ENCODE results near the gene DNAI1. TPM values are rescaled to one million over a fixed set of nuclear protein-coding genes. Genes with fewer than 3 reads are reported as not detected.

The DNAI1 gene
- total RNA-seq, 1 donor from 2014 or later, result not detected

DNA sequence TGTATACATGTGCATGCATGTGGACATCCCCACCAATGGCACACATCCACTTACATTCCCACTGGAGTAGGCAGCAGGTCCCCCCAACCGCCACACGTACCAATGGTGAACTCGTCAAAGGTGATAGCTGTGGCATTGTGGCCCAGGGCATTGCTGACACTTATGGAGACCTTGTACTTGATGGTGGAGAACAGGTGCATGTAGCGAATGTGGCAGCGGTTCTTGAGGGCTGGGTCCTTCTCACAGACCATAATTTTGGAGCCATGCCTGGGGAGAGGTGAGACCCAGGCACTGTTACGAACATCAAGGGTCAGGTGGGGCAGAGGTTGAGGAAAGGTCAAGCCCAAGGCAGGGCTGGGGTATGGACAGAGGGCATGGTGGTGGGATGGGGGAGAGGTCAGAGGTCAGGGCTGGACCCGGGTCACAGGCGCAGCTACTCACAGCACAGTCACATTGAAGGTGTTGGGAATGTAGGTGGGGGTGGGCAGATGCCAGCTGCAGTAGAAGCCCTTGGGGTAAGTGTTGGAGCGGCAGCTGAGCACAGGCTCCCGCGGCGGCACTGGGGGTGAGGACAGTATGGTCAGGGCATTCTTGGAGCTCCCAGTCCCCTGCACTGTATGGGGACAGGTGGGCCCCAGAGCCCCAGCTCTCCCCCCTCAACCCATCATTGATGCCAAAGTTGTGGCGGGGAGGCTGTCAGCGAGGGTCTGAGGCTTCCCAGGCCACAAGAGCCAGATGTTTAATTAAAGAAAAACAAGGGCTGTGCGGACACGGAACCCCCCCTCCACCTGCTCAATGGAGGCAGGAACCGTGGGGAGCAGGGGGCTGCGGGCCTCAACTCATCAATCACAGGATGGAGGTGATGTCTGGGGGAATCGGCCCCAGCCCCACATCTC, 99.1 kb downstream of the DNAI1 start:
- DNase-seq (ENCODE audit: low spot score), result no peak

DNA sequence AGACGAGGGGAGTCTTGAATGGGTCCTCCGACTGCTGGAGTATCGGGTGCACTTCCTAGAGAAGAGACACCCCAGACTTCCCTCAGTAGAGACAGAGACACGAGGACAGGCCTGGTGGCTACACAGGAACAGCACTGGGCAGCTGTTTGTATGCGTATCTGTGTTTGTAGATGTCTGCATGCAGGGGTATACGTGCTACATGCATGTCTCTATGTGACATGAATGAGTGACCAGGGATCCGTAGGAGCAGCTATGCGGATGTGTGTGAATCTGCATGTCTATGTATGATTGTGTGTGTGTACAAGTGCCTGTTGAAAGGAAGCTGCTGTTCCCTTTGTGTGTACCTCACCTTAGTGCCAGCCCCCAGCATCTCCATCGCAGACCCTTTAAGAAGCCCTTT, 99.8 kb downstream of the DNAI1 start:
- no peak for DNase-seq (ENCODE audit: low spot score)

DNA sequence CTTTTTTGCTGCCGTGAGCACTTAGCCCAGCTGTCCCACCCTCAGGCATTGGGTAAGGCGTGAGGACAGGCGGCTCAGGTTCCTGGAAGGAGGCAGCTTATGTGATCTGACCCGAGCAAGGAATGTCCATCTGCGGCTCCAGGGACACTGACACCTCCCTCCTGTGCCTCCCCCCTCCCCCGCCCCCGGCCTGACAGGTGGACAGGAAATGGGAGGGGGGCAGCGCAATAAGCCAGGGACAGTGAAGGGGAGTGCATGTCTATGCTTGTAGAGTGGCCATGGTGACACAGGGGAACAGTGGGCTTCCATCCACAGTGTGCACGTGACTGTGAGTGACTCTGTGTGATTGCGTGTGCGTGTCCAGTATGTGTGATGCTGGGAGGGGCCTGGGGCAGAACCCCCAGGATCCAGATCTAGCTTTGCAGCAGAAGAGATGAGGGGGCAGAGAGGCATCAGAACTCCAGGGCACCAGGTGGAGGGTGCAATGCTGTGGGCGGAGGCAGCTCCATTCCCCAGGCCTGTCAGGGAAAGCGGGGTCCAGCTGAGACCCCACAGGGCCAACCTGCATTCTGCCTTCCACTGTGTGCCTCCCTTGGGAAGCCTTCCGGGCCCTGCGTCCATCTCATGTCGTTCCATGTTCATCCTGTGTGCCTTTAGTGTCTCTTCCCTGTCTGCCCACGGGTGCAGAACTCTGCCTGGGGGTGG, 100.5 kb downstream of the DNAI1 start:
- no peak for DNase-seq (ENCODE audit: low spot score)

DNA sequence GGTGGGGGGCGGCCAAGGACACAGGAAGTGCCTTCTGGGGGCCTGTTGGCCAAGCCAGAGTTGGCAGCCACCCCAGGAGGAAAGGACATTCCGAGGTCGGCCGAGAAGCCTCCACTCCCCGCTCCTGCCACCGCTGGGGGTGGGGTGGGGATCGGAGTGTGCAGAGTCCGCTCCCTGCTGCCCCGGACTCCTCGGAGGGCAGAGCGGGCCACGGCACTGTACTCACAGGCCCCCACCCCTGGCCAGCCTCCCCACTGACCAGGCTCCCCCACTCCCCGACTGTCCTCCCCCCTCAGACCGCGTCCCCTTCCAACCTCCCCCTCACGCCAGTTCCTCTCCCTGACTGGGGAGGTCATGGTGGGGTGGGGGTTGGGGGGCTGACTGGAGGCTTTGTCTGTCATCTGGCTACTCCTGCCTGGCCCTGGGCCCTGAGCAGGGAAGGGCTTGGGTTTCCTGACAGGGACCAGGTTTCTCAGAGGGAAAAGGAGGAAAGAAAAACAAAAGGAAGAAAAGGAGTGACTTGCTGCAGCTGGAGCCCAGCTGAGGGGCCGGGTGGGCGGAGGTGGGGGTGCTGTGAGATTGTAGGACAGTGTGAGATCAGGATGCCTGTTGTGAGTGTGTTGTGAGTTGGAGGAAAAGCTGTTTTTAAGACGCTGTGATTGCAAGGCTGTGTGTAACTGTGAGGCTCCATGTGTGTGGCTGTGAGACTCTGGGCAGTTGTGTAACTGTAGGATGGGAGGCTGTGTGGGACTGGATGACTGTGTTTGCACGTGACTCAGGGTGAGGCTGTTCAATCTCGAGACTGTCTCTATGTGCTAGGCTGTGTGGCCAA, 101.2 kb downstream of the DNAI1 start:
- DNase-seq (ENCODE audit: low spot score), result peak; percentile 72

DNA sequence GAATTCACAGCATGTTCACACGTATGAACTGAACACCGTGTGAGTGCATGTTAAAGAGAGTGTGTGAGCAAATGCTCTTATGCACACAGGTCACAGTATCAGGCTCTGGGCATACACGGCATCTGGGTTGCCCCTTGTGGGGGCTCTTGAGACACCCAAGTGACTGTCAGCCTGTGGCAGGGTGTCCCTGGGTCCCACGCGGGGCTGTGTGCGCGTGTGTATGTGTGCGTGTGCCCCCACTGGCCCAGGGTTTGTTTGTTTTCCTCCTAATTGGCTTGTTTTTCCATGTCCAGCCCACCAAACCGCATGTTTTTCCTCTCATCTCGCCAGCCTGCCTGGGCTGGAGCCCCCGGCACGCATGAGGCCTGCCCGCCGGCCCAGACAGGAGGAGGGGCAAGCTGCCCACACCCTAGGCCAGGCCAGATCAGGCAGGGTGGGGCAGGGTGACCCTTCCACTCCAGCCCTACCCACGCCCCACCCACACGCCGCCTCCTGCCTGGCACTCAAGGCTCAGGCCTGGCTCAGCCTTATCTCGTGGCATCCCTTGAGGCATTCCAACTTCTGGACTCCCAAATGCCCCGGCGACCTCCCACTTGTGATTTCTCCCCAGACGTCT, 102.1 kb downstream of the DNAI1 start:
- DNase-seq (ENCODE audit: low spot score), result peak; percentile 46

DNA sequence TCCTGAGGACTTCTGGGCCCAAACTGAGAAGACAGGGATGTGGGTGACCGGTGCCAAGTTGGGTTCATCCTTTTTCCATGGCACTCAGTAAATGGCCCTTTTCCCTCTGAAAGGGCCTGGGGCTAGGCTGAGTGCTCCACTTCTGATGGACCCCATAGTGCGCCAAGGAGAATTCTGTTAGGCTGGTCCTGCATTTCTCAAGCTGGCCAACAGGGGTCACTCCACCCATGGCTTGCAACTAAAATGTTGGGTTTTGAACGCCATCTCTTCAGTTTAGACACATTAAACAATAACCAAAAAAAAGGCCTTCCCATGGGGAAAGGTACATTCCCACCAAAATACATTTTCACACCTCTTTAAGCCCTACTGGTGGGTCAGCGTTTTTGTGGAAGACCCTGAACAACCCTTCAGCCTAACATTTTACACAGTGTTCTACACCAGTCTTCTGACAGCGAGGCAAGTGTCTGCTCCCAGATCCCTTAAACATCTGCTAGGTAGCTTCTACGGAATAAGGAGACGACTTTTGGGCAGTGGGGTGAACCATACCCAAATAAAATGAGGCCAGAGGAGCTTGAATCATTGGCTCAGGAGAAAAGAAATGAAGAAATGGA, 103.6 kb downstream of the DNAI1 start:
- no peak for DNase-seq (ENCODE audit: low spot score)

DNA sequence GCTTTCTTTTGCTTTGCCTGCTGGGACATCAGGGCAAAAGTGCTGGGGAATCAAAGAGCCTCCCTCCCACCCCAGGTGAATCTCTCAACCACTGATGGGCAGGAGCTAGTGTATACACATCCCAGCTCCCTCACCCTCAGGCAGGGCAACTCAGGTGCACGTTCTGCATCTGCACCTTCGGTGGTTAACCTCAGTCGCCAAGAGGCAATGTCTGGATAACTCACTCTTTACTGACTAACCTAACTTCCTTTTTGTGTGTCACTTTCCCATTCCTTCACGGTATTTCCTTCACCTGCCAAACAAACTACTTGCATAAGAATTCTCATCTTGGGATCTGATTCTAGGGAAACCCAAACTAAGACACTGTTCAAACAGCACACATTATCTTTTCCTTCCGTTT, 104.7 kb downstream of the DNAI1 start:
- no peak for DNase-seq (ENCODE audit: low spot score)

DNA sequence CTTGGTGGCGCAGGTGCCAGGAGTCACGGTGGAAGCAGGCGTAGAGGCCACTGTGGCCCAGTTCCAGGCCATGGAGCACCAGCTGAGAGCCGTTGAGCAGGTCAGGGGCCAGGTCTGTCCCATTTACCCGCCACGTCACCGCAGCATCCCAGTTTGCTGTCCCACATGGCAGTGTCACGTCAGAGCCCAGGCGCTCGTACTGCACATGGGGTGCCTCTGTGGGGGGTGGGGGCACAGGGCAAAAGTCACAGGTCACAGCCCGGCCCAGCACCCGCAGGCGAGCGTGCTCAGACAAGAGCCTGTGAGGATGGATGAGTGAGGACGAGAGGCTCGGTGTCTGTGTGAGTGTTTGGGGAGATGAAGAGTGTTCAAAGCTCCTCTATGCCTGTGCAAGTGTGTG, 106.0 kb downstream of the DNAI1 start:
- DNase-seq (ENCODE audit: low spot score), result no peak

DNA sequence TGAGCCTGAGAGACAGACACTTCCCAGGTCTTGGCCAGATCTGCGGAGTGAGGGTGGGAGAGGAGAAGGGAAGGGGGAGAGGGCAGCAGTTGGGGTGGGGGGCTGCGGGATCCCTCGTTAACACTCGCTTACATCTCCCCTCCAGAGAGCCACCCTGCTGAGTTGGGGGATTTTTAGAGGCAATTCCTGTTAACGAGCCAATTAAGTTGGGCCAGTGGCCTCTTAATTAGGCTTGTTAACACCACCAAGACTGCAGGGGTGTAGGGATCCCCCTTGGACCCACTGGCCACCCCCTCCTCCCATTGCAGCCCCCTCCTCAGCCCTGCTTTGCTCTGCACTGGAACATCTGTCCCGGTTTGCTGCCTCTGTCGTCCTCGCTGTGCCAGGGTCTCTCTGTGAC, 107.3 kb downstream of the DNAI1 start:
- no peak for DNase-seq (ENCODE audit: low spot score)

DNA sequence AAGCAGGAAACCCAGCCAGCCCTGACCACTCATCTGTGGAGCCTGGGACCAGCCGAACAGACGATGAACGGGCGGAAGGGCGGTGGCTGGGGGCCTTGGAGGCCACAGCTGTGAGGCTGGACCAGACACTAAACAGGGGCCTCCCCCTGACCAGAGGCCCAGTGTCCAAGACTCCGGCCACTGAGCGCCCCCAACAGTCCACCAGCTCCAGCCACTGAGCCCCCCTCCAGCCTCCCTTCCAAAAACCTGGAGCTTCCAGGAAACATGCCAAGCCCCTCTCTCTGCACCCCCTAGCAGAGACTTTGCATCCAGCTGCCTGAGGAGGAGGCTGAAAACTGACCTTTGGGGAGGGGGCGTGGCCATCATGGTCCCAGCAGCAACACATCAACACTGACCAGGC, 107.7 kb downstream of the DNAI1 start:
- DNase-seq (ENCODE audit: low spot score), result no peak

DNA sequence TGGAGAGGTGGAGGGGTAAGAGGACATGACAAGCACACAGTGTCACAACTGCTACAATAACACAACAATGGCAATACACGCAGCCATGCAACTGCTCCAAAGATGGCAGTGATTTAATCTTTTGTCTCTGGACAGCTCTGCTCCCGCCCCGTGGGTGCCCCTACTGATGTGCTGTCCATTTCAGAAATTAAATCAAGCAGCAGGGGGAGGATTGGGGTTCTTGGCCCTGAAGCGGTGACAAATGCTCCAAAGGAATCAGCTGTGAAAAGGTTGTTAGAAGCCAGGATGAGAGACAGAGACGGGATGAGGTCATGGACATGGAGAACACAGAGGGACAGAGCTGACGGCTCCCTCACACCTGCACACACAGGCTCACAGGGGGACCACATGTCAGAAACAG, 108.4 kb downstream of the DNAI1 start:
- no peak for DNase-seq (ENCODE audit: low spot score)

DNA sequence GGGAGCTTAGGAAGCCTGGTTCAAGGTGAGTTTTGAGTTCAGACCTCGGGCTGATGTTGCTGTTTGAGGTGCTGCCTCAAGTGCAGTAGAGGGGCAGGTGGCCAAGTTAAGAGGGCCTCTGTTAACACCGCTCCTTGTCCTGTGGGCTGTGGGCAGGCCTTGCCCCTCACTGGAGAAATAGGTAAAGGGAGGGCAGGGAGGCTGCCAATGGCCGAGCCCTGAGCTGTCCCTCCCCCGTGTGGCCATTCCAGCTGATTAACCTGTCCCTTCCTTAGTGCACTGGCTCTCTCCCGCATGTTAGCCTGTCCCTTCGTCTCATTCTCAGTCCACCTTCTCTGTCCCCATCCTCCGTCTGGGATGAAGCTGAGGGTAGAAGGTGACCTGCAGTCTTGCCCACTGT, 109.5 kb downstream of the DNAI1 start:
- no peak for DNase-seq (ENCODE audit: low spot score)

DNA sequence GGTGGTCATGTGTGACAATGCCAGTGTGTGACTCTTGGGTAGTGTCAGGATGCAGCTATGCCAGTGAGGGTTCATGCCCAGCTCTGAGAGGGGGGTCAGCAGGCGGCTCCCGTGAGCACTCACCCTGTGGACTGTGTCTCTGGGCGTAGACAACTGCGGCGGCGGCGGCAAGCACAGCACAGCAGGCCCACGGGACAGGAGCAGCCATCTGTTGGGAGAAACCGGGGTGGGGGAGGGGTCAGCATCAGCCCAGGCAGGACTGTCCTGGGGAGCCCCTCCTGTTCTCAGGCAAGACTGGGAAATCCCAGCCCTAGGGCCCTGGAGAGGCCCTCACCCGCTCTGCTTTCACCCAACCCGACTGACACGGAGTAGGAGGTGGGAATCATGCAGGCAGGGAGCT, 110.2 kb downstream of the DNAI1 start:
- no peak for DNase-seq (ENCODE audit: low spot score)

DNA sequence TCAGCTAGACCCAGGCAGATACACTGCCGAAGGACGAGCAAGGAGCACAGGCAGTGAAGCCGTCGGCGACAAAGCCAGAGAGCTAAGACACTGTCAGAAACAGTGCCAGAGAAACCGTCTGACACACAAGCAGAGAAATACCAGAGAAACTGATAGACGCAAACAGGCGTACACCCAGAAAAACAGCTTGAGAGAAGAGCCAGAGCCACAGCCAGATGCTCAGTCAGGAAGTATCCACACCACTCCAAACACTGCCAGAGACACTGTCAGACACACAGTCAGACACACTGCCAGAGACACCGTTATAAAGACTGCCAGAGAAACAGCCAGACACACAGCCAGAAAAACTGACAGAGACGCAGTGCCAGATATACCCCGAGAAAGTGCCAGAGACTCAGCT, 111.8 kb downstream of the DNAI1 start:
- DNase-seq (ENCODE audit: low spot score), result peak; percentile 87

Other genes with a start within 250 kb of the DNAI1 start
- 2.6 TPM for gene KIF24, start 129.5 kb upstream of the DNAI1 start, total RNA-seq (ENCODE audit: insufficient read depth, low replicate concordance)
- 22.6 TPM for gene NUDT2, start 129.2 kb upstream of the DNAI1 start, total RNA-seq (ENCODE audit: insufficient read depth, low replicate concordance)
- gene MYORG, start 81.9 kb upstream of the DNAI1 start, total RNA-seq (ENCODE audit: insufficient read depth, low replicate concordance), result 4.6 TPM
- 6.3 TPM for gene FAM219A, start 235 bp upstream of the DNAI1 start, total RNA-seq (ENCODE audit: insufficient read depth, low replicate concordance)
- gene ENHO, start 64.2 kb downstream of the DNAI1 start, total RNA-seq (ENCODE audit: insufficient read depth, low replicate concordance), result not detected
- not detected for gene CNTFR, start 130.9 kb downstream of the DNAI1 start, total RNA-seq (ENCODE audit: insufficient read depth, low replicate concordance)
- 12.5 TPM for gene RPP25L, start 153.3 kb downstream of the DNAI1 start, total RNA-seq (ENCODE audit: insufficient read depth, low replicate concordance)
- 108 TPM for gene DCTN3, start 161.7 kb downstream of the DNAI1 start, total RNA-seq (ENCODE audit: insufficient read depth, low replicate concordance)
- not detected for gene ARID3C, start 170.3 kb downstream of the DNAI1 start, total RNA-seq (ENCODE audit: insufficient read depth, low replicate concordance)
- 35.4 TPM for gene SIGMAR1, start 179.0 kb downstream of the DNAI1 start, total RNA-seq (ENCODE audit: insufficient read depth, low replicate concordance)
- 33.9 TPM for gene GALT, start 187.9 kb downstream of the DNAI1 start, total RNA-seq (ENCODE audit: insufficient read depth, low replicate concordance)
- 53.2 TPM for gene IL11RA, start 193.4 kb downstream of the DNAI1 start, total RNA-seq (ENCODE audit: insufficient read depth, low replicate concordance)
- gene CCL27, start 203.9 kb downstream of the DNAI1 start, total RNA-seq (ENCODE audit: insufficient read depth, low replicate concordance), result not detected
- gene CCL19, start 232.5 kb downstream of the DNAI1 start, total RNA-seq (ENCODE audit: insufficient read depth, low replicate concordance), result not detected

All from umbilical cord (tissue), 2 donors.